HL-60 (cell line): ENCODE data around the gene PRKD1.

ENCODE experiments used
- CTCF ChIP-seq: IDR thresholded peaks from one replicate; pipeline ENCODE4 v1.5.1; 2011; ENCODE audit warnings: low read length, control low read depth, inconsistent platforms; ENCODE audit not compliant: insufficient read depth
- GABPA ChIP-seq: IDR thresholded peaks from 2 replicates; pipeline ENCODE4 v1.6.1; 2012; ENCODE audit warnings: low read depth
- POLR2AphosphoS5 ChIP-seq: IDR thresholded peaks from 2 replicates; pipeline ENCODE4 v1.6.1; 2012; ENCODE audit warnings: low read depth
- REST ChIP-seq: IDR thresholded peaks from 2 replicates; pipeline ENCODE4 v1.6.1; 2012; ENCODE audit warnings: low read depth; ENCODE audit not compliant: insufficient replicate concordance
- SPI1 ChIP-seq: IDR thresholded peaks from 2 replicates; pipeline ENCODE4 v1.6.1; 2012; ENCODE audit warnings: low read depth, mild to moderate bottlenecking, borderline replicate concordance

- TF ChIP-seq CTCF (no peak), POLR2AphosphoS5 (no peak), GABPA (no peak), SPI1 (no peak), REST (no peak)
These were observed 97.8 kb downstream of the PRKD1 start for GRCh38 chr14:29829851-29830250.
